Spinal cord (tissue), 10 donors: ENCODE data around the gene LRRC37A3. TPM values are rescaled to one million over a fixed set of nuclear protein-coding genes. Genes with fewer than 3 reads are reported as not detected.
A peak's percentile ranks its signal among the peaks of the same experiment; 100 is the strongest.
"Not testable (repeated sequence)": the region's sequence is repeated elsewhere in the genome, so short reads cannot be mapped to it uniquely, and the experiment has no call there.

Source experiments
- DNase-seq, 6 donors: peaks; one replicate each; pipeline versions ENCODE4 v3.0.0 to v3.0.0-alpha.2; 2013 to 2015; ENCODE audit warnings: low spot score in 6 of 6, low read depth in 4 of 6
- H3K27ac ChIP-seq: one replicate; pipeline ENCODE4 v1.5.1; 2013; ENCODE audit warnings: low read depth, low read length, control low read depth
- H3K27me3 ChIP-seq: one replicate; pipeline ENCODE4 v1.6.1; 2013; ENCODE audit warnings: low read length; ENCODE audit not compliant: control insufficient read depth, insufficient read depth
- H3K36me3 ChIP-seq: one replicate; pipeline ENCODE4 v1.6.1; 2013; ENCODE audit warnings: low read length; ENCODE audit not compliant: control insufficient read depth, insufficient read depth
- H3K4me1 ChIP-seq: one replicate; pipeline ENCODE4 v1.6.1; 2013; ENCODE audit warnings: low read length; ENCODE audit not compliant: control insufficient read depth, insufficient read depth
- H3K4me3 ChIP-seq: one replicate; pipeline ENCODE4 v1.5.1; 2013; ENCODE audit warnings: low read depth, low read length, control low read depth
- H3K9me3 ChIP-seq: one replicate; pipeline ENCODE4 v1.6.1; 2013; ENCODE audit warnings: low read length; ENCODE audit not compliant: control insufficient read depth, insufficient read depth
- WGBS: methylation state at CpG from one replicate; pipeline ENCODE4 v1.1.5; 2013; ENCODE audit warnings: missing lambda C conversion rate; ENCODE audit not compliant: insufficient coverage; 5-methylcytosine and 5-hydroxymethylcytosine counted together
- polyA plus RNA-seq, 2 donors: library from polyadenylated mRNA; unstranded; fragments of 120-200 nt; gene quantifications; one replicate each; pipeline ENCODE4 v1.2.1, GENCODE V29; 2013; ENCODE audit not compliant: insufficient read length in 2 of 2
- total RNA-seq, 2 donors: library from RNA; depleted of rRNA in 1 of 2; stranded (reverse); fragments of 120-200 nt in 1 of 2; fragments of >200 nt in 1 of 2; gene quantifications; one replicate each; pipeline versions ENCODE4 v1.2.3 to v1.2.4, GENCODE V29; 2013 to 2014
- donor health status: healthy.

Gene LRRC37A3
- total and polyA plus RNA-seq, 4 donors: 18.4 to 63.4 (median 40.9) TPM

DNA sequence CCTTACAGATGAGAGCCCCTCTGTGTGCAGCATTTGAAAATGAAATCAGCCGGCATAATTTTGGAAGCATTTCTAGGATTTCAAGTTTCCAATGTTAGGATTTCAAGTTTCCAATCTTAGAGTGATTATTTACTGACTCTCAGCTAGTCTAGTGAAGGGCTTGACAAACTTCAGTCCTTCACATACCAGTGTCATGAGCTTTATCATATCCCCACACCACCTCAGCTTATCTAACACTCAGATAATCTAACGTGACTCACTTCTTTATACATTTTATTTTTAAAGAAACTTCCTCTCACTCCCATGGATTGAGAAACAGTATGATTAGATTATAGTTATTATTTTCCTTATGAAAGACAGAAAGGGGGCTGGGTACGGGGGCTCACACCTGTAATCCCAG is 9.4 kb upstream of the LRRC37A3 start:
- no CpG with 5 or more reads among the region's 3 CpGs for WGBS
- not testable (repeated sequence) for H3K36me3 ChIP-seq

DNA sequence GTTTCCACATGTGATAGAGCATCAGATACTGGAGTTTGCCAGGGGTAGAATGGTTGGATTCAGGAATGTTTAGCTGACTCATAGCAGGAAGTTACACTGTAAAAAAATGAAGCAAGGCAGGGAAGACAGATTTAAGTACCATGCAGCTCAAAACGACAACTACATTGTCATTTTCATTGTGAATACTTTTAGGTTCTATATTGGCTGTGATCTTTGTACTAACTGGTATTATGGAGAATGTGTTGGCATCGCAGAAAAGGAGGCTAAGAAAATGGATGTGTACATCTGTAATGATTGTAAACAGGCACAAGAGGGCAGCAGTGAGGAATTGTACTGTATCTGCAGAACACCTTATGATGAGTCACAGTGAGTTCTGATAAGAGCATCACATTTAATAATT is 8.2 kb upstream of the LRRC37A3 start:
- DNase-seq: peak in 5 of 6 donors; percentile 57 to 95 (median 69)
- not testable (repeated sequence) for H3K4me1 ChIP-seq, H3K9me3 ChIP-seq, H3K4me3 ChIP-seq, H3K27ac ChIP-seq, H3K36me3 ChIP-seq, H3K27me3 ChIP-seq
- 0% methylated on average over 1 of the region's 2 CpGs for WGBS

More for the DNA sequence above, 9.4 kb upstream of the LRRC37A3 start:
- H3K9me3 ChIP-seq, H3K27me3 ChIP-seq, H3K4me3 ChIP-seq, H3K27ac ChIP-seq, H3K4me1 ChIP-seq, DNase-seq: not testable (repeated sequence)

DNA sequence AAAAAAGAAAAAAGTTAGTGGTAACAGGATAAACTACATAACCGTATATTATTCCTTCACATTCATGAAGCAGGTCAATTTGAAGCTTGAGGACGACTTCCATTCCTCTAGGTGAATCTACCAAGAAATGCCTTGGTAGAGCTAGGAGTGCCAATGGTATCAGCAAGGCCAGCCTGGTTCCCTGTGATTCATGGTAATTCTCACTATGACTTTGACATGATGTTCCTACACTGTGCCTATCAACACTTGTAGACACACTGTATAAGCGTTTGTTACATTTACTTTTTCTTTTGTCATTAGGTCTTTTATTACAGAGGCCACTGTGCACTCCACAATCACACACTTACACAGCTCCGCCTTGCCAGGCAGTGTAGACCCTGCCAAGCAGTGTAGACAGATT is 7.2 kb upstream of the LRRC37A3 start:
- not testable (repeated sequence) for H3K4me1 ChIP-seq, H3K27me3 ChIP-seq, H3K27ac ChIP-seq, H3K9me3 ChIP-seq, H3K36me3 ChIP-seq, DNase-seq, H3K4me3 ChIP-seq
- WGBS: 83% methylated on average over 1 of the region's 4 CpGs

DNA sequence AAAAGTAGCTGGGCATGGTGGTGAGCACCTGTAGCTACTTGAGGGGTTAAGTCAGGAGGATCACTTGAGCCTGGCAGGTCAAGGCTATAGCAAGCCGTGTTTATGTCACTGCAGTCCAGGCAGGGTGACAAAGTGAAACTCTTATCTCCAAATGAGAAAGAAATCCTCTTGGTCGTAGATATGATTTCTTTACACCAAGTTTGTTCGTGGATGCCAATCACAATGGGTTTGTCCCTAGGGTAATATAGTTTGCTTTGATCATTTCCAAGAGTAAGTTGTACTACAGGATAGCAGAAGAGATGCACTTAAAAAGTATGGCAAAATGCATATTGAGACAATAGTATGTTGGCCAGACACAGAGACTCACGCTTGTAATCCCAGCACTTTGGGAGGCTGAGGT is 6.0 kb upstream of the LRRC37A3 start:
- not testable (repeated sequence) for H3K4me1 ChIP-seq, DNase-seq, H3K27me3 ChIP-seq, H3K36me3 ChIP-seq, H3K27ac ChIP-seq, H3K4me3 ChIP-seq, H3K9me3 ChIP-seq
- no CpG with 5 or more reads among the region's 4 CpGs for WGBS

DNA sequence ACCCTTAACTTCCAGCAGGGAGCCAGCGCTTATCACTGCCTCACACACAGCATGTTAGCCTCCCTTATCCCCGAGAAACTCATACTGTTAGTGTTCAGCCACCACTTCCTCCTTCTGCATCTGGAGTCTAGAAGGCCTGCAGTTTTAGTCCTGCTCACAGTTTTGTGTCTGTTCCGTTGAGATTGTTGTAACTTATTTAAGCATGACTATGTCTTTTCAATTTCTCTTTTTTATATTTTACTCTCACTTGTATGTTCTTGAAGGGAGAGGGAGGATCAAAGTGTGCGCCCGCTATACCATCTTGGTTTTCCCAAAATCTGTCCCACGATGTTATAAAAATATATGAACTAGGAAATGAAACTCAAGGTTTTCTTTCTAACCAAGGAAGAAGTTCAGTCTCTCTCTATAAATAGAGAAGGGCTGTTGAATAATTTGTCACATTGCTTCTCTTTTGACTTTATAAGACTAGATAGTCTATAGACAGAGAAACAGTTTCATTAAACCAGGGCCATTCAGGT is 3.8 kb upstream of the LRRC37A3 start:
- H3K4me1 ChIP-seq, H3K27me3 ChIP-seq, H3K36me3 ChIP-seq, H3K4me3 ChIP-seq, H3K9me3 ChIP-seq, H3K27ac ChIP-seq, DNase-seq: not testable (repeated sequence)
- no CpG with 5 or more reads among the region's 6 CpGs for WGBS

DNA sequence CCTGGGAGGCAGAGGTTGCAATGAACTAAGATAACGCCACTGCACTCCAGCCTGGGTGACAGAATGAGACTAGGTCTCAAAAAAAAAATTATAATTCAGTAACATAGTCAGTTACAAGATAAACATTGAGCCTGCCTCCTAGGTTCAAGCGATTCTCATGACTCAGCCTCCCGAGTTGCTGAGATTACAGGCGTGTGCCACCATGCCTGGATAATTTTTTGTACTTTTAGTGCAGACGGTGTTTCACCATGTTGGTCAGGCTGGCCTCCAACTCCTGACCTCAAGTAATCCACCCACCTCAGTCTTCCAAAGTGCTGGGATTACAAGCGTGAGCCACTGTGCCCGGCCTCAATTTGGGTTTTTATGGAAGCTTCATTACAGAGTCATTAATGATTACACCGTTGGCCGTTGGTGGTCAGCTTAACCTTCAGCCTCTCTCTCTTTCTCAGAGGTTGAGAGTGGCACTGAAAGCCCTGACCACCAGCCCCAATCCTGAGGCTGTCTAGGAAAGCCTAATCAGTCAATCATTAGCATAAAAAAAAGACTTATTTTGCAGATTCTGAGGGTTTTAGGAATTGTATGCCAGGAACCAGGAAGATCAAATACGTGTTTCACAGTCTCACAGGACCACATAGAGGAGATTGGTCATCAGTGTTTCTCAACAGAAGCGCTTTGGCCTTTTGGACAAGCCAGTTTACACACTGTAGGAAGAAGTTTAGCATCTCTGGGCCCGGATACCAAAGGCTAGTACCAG is 1.3 kb upstream of the LRRC37A3 start:
- no peaks in the 10 kb centered on the region for H3K36me3 ChIP-seq
- DNase-seq: peak in 1 of 6 donors; percentile 10
- WGBS: 85% methylated on average over 6 of the region's 12 CpGs
- no peak overlapping the region for H3K27ac ChIP-seq
- peaks cover 10% of the 10 kb centered on the region for H3K4me1 ChIP-seq
- no peaks in the 10 kb centered on the region for H3K9me3 ChIP-seq
- H3K27me3 ChIP-seq: no peaks in the 10 kb centered on the region
- no peak overlapping the region for H3K4me3 ChIP-seq

DNA sequence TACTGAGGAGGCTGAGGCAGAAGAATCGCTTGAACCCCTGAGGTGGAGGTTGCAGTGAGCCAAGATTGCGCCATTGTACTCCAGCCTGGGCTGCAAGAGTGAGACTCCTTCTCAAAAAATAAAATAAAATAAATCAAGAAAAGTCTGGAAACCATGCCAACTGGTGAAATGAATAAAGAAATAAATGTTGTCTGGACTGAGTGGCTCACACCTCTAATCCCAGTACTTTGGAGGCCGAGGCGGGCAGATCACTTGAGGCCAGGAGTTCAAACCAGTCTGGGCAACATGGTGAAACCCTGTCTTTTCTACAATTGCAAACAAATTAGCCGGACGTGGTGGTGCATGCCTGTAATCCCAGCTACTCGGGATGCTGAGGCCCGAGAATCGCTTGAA is 744 bp upstream of the LRRC37A3 start:
- peak overlapping the region; percentile 59 for H3K4me3 ChIP-seq
- no peaks in the 10 kb centered on the region for H3K27me3 ChIP-seq
- H3K4me1 ChIP-seq: peaks cover 10% of the 10 kb centered on the region
- DNase-seq: peak in 2 of 6 donors; percentile 8 to 43
- H3K9me3 ChIP-seq: no peaks in the 10 kb centered on the region
- WGBS: 89% methylated on average over 5 of the region's 9 CpGs
- H3K36me3 ChIP-seq: no peaks in the 10 kb centered on the region
- peak overlapping the region; percentile 80 for H3K27ac ChIP-seq

DNA sequence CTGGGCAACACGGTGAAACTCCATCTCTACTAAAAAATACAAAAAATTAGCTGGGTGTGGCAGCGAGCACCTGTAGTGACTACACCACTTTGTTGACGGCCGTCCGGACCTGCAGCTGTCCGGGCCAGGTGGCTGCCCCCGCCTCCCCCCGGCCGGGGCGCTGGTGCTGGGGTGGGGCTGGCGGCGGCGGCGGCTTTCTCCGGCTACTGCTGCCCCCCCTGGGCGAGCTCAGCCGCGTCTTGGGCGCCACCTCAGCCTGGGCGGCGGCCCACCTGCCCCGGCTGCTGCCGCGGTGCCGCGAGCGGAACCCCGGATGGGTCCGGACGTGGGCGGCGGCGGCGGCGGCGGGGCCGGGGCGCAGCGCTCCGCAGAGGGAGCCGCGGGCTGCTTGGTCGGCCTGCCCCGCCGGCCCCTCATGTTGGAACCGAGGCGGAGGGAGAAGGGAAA is 413 bp downstream of the LRRC37A3 start:
- WGBS: under 1% methylated on average over 46 of the region's 47 CpGs
- H3K4me3 ChIP-seq: peak overlapping the region; percentile 48

DNA sequence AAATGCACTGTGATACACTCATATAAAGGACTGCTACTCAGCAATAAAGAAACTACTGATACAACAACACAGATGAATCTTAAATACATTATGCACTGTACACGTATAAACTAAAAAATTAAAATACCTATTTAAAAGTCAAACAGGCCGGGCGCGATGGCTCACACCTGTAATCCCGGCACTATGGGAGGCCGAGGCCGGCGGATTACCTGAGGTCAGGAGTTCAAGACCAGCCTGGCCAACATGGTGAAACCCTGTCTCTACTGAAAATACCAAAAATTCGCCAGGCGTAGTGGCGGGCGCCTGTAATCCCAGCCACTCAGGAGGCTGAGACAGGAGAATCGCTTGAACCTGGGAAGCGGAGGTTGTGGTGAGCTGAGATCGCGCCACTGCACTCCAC is 1.7 kb downstream of the LRRC37A3 start:
- H3K4me1 ChIP-seq: peaks cover 10% of the 10 kb centered on the region
- DNase-seq, H3K36me3 ChIP-seq, H3K27ac ChIP-seq, H3K4me3 ChIP-seq, H3K27me3 ChIP-seq, H3K9me3 ChIP-seq: not testable (repeated sequence)
- 93% methylated on average over 3 of the region's 16 CpGs for WGBS

More for the DNA sequence above, 413 bp downstream of the LRRC37A3 start:
- H3K27me3 ChIP-seq, H3K27ac ChIP-seq, H3K9me3 ChIP-seq, H3K36me3 ChIP-seq: not testable (repeated sequence)
- H3K4me1 ChIP-seq: peaks cover 10% of the 10 kb centered on the region
- peak in 1 of 6 donors; percentile 28 for DNase-seq

DNA sequence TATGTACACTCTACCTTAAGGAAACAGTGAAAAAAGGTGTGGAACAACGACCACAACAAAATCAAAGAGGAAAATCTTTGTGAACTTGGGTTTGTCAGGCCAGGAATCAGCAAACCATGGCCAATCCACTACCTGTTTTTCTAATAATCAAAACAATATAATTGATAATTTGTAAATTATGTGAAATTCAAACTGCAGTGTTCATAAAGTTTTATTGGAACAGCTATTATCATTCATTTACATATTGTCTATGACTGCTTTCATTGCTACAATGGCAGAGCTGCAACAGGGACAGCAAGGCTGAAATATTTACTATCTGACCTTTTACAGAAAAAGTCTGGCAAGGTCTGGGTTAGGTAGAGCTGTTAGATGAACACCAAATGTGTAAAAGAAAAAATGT is 4.0 kb downstream of the LRRC37A3 start:
- not testable (repeated sequence) for H3K27me3 ChIP-seq, H3K9me3 ChIP-seq, H3K36me3 ChIP-seq, DNase-seq, H3K4me3 ChIP-seq, H3K27ac ChIP-seq, H3K4me1 ChIP-seq
- no CpG with 5 or more reads among the region's 1 CpG for WGBS
